ENCODE data around the gene TXNL4B. TPM values are rescaled to one million over a fixed set of nuclear protein-coding genes. Genes with fewer than 3 reads are reported as not detected.

Gene TXNL4B
- total RNA-seq, 1 experiment from 2014 or later: 17.4 TPM

DNA sequence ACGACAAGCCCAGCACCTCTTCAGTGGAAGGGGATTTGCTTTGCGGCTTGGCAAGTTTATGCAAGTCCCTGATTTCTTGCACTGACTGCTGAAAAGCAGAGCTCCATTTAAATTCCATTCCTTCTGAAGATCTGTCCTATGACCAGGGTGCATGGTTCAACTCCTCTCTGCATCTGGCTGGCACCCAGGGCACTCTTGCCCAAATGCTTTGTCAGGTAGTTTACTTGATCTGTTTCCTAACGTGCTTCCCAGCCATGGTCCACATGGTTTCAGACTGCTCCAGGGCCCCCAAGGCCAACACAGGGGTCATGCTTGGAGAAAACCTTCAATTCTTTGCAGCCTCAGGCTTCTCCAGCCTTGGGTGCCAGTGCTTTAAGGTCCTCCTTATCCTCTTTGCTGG, 50.4 kb downstream of the TXNL4B start:
- H3K4me3 Mint-ChIP-seq (ENCODE audit: unreplicated experiment): no peak overlapping the region
- H3K9me3 Mint-ChIP-seq (ENCODE audit: unreplicated experiment): no peaks in the 10 kb centered on the region
- H3K36me3 Mint-ChIP-seq (ENCODE audit: insufficient read depth, unreplicated experiment): peaks cover 6% of the 10 kb centered on the region
- DNase-seq (ENCODE audit: unreplicated experiment): no peak
- intact Hi-C loops (cut with micrococcal nuclease): no loop called here
- POLR2A ChIA-PET: no interaction called here
- BruUV-seq (replicated peaks): no TSS peak
- no peaks in the 10 kb centered on the region for H3K4me1 Mint-ChIP-seq (ENCODE audit: insufficient read depth, unreplicated experiment)
- TF ChIP-seq CTCF (IDR thresholded peaks at IDR 0.05; ENCODE audit: unreplicated experiment): no peak
- no peaks in the 10 kb centered on the region for H3K27me3 Mint-ChIP-seq (ENCODE audit: insufficient read depth, unreplicated experiment)
- CTCF ChIA-PET: no interaction called here
- no peak overlapping the region for H3K27ac Mint-ChIP-seq (ENCODE audit: low read depth, unreplicated experiment)

- Mint-ChIP-seq H3K27me3 (ENCODE audit: insufficient read depth, unreplicated experiment) (no peaks in the 10 kb centered on the region), H3K4me1 (ENCODE audit: insufficient read depth, unreplicated experiment) (no peaks in the 10 kb centered on the region), H3K4me3 (ENCODE audit: unreplicated experiment) (no peak overlapping the region), H3K27ac (ENCODE audit: low read depth, unreplicated experiment) (no peak overlapping the region), H3K36me3 (ENCODE audit: insufficient read depth, unreplicated experiment) (peaks cover 6% of the 10 kb centered on the region), H3K9me3 (ENCODE audit: unreplicated experiment) (no peaks in the 10 kb centered on the region)
- CTCF ChIA-PET: no interaction called here
- peak; percentile 34 for DNase-seq (ENCODE audit: unreplicated experiment)
- intact Hi-C loops (cut with micrococcal nuclease): no loop called here
- POLR2A ChIA-PET: no interaction called here
- no peak for TF ChIP-seq CTCF (IDR thresholded peaks at IDR 0.05; ENCODE audit: unreplicated experiment)
- no TSS peak for BruUV-seq (replicated peaks)
These were observed 51.2 kb downstream of the TXNL4B start for GRCh38 chr16:72042157-72042660.

DNA sequence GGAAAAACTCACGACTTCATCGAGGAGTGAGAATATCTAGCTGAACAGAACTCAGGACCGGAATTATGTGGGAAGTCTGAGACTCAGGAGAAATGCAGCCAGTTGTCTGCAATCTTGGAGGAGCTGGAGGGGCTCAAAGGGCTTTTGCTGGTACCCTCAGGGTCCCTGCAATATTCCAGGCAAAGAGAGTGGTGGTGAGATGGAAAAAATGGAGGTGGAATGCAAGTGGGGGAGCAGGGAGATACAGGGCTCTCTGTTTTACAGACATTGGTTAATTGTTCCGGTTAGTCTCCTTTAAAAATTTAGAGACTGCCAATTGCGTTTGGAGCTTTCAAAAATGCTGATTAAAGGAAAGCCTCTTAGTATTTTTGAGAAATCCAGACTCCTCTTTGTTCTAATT, 57.3 kb downstream of the TXNL4B start:
- H3K27ac Mint-ChIP-seq (ENCODE audit: low read depth, unreplicated experiment): no peak overlapping the region
- no peaks in the 10 kb centered on the region for H3K27me3 Mint-ChIP-seq (ENCODE audit: insufficient read depth, unreplicated experiment)
- POLR2A ChIA-PET: interaction anchor here (0.7 kb wide), 1 partner anchor 642 kb away, joined by 3 read pairs; no protein-coding TSS in a partner anchor
- no peak for TF ChIP-seq CTCF (IDR thresholded peaks at IDR 0.05; ENCODE audit: unreplicated experiment)
- CTCF ChIA-PET: interaction anchor here (0.6 kb wide), 1 partner anchor 18 kb away, joined by 3 read pairs; no protein-coding TSS in a partner anchor
- peaks cover under 1% of the 10 kb centered on the region for H3K36me3 Mint-ChIP-seq (ENCODE audit: insufficient read depth, unreplicated experiment)
- no peak overlapping the region for H3K4me3 Mint-ChIP-seq (ENCODE audit: unreplicated experiment)
- no TSS peak for BruUV-seq (replicated peaks)
- no peaks in the 10 kb centered on the region for H3K4me1 Mint-ChIP-seq (ENCODE audit: insufficient read depth, unreplicated experiment)
- intact Hi-C loops (cut with micrococcal nuclease): no loop called here
- DNase-seq (ENCODE audit: unreplicated experiment): no peak
- H3K9me3 Mint-ChIP-seq (ENCODE audit: unreplicated experiment): no peaks in the 10 kb centered on the region

Other genes with a start within 250 kb of the TXNL4B start
- gene ATXN1L, start 247.6 kb downstream of the TXNL4B start, total RNA-seq (2022): 18.2 and 20.4 TPM in 2 replicates
- gene ZNF821, start 209.4 kb downstream of the TXNL4B start, total RNA-seq (2022): 3.4 and 4.4 TPM in 2 replicates
- gene IST1, start 198.1 kb downstream of the TXNL4B start, total RNA-seq (2022): 127 TPM in 2 replicates
- gene PKD1L3, start 93.2 kb downstream of the TXNL4B start, total RNA-seq (2022): not detected in 2 replicates
- gene DHODH, start 84.9 kb downstream of the TXNL4B start, total RNA-seq (2022): 13.1 and 13.5 TPM in 2 replicates
- not detected in 2 replicates for gene HP, start 39.1 kb downstream of the TXNL4B start, total RNA-seq (2022)
- not detected in 2 replicates for gene HPR, start 30.4 kb downstream of the TXNL4B start, total RNA-seq (2022)
- 65.2 and 75.2 TPM in 2 replicates for gene DHX38, start 227 bp upstream of the TXNL4B start, total RNA-seq (2022)
- 1.4 TPM in 2 replicates for gene PMFBP1, start 78.5 kb upstream of the TXNL4B start, total RNA-seq (2022)